Panc1 (cell line): ENCODE results near the gene HERC3.

Experiments used
- POLR2AphosphoS5 ChIP-seq: IDR thresholded peaks from 2 replicates; pipeline ENCODE4 v1.6.1; 2012; ENCODE audit warnings: mild to moderate bottlenecking, low read depth, low read length, moderate library complexity
- SIN3A ChIP-seq: IDR thresholded peaks from 2 replicates; pipeline ENCODE4 v1.6.1; 2012; ENCODE audit warnings: low read depth, mild to moderate bottlenecking, low read length, moderate library complexity, borderline replicate concordance; ENCODE audit not compliant: insufficient read depth
- TCF7L2 ChIP-seq: IDR thresholded peaks from 2 replicates; pipeline ENCODE4 v1.6.1; 2011; ENCODE audit warnings: mild to moderate bottlenecking, low read depth, low read length, inconsistent platforms
- TF ChIP-seq, protein P1 (sequence below), 2 experiments: IDR thresholded peaks; 2 replicates each; pipeline ENCODE4 v1.6.1; 2011 to 2012; ENCODE audit warnings: low read depth in 2 of 2, control low read depth in 1 of 2, low read length in 1 of 2, mild to moderate bottlenecking in 1 of 2, moderate library complexity in 1 of 2; ENCODE audit not compliant: insufficient read depth in 1 of 2
- TF ChIP-seq, protein P2 (sequence below): fragments of 450-650 bp; IDR thresholded peaks from 2 replicates; pipeline ENCODE4 v1.5.1; 2017; ENCODE audit warnings: mild to moderate bottlenecking

DNA sequence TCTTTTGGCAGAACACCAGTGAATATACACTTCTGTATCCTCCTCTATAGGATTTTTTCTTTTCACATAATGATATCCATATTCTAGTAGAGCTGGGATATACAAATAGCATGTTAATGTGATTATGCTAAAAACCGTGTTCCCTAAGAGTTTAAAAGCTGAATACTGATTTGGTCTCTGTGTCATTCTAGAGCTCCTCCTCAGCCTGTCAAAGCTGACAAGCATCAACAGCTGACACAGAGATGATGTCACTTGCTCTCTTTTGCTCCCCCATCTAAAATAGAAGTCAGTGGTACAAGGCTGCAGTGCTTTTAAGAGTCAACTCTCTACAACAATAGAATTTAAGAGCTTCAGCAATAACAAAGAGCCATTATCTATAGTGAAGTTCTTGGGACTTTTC lies 17.1 kb upstream of the HERC3 start:
- TF ChIP-seq, protein P1, sequence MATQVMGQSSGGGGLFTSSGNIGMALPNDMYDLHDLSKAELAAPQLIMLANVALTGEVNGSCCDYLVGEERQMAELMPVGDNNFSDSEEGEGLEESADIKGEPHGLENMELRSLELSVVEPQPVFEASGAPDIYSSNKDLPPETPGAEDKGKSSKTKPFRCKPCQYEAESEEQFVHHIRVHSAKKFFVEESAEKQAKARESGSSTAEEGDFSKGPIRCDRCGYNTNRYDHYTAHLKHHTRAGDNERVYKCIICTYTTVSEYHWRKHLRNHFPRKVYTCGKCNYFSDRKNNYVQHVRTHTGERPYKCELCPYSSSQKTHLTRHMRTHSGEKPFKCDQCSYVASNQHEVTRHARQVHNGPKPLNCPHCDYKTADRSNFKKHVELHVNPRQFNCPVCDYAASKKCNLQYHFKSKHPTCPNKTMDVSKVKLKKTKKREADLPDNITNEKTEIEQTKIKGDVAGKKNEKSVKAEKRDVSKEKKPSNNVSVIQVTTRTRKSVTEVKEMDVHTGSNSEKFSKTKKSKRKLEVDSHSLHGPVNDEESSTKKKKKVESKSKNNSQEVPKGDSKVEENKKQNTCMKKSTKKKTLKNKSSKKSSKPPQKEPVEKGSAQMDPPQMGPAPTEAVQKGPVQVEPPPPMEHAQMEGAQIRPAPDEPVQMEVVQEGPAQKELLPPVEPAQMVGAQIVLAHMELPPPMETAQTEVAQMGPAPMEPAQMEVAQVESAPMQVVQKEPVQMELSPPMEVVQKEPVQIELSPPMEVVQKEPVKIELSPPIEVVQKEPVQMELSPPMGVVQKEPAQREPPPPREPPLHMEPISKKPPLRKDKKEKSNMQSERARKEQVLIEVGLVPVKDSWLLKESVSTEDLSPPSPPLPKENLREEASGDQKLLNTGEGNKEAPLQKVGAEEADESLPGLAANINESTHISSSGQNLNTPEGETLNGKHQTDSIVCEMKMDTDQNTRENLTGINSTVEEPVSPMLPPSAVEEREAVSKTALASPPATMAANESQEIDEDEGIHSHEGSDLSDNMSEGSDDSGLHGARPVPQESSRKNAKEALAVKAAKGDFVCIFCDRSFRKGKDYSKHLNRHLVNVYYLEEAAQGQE (IDR thresholded peaks at IDR 0.05; ENCODE audit: insufficient read depth in 1 of 2, low read depth in 2 of 2, low read length in 1 of 2): no peak
- TF ChIP-seq, protein P2, sequence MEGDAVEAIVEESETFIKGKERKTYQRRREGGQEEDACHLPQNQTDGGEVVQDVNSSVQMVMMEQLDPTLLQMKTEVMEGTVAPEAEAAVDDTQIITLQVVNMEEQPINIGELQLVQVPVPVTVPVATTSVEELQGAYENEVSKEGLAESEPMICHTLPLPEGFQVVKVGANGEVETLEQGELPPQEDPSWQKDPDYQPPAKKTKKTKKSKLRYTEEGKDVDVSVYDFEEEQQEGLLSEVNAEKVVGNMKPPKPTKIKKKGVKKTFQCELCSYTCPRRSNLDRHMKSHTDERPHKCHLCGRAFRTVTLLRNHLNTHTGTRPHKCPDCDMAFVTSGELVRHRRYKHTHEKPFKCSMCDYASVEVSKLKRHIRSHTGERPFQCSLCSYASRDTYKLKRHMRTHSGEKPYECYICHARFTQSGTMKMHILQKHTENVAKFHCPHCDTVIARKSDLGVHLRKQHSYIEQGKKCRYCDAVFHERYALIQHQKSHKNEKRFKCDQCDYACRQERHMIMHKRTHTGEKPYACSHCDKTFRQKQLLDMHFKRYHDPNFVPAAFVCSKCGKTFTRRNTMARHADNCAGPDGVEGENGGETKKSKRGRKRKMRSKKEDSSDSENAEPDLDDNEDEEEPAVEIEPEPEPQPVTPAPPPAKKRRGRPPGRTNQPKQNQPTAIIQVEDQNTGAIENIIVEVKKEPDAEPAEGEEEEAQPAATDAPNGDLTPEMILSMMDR: no peak
- no peak for TF ChIP-seq POLR2AphosphoS5
- TF ChIP-seq SIN3A: no peak
- TF ChIP-seq TCF7L2: no peak
